NCI-H2171 (cell line): ENCODE results near the gene BACH2.

Source experiments
- DNase-seq: peaks from one replicate; lab custom pipeline; 2025; lab: John Stamatoyannopoulos, UW

BACH2 gene

GRCh38 chr6:90028066-90028778, 268.4 kb downstream of the BACH2 start:
- no peak for DNase-seq

- no peak for DNase-seq
Measured at GRCh38 chr6:90026216-90026615, 270.4 kb downstream of the BACH2 start.

- peak; percentile 37 for DNase-seq
Measured at GRCh38 chr6:90025523-90026061, 271.1 kb downstream of the BACH2 start.

GRCh38 chr6:90024633-90025032, 272.0 kb downstream of the BACH2 start:
- DNase-seq: no peak

- DNase-seq: no peak
Measured at GRCh38 chr6:90021711-90022110, 274.9 kb downstream of the BACH2 start.

- no peak for DNase-seq
Measured at GRCh38 chr6:90020746-90021145, 275.9 kb downstream of the BACH2 start.

DNA sequence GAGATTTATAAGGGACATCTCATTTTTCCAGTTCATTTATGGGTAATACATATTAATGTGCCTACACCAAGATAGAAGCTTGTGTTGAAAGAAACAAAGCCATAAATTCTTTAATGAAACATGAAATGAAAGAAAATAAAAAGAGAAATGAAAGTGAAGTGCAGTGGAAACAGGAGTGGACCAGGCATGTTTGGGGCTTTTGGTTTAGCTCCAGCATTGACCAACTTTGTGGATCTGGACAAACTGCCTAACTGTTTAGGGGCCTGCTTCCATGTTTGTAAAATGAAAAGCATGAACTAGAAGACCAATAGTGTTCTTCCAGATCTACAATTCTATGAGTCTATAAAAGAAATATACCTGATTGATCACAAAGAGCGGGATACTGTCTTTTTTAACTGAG, 277.4 kb downstream of the BACH2 start:
- no peak for DNase-seq

- no peak for DNase-seq
Measured at GRCh38 chr6:90015883-90016282, 280.8 kb downstream of the BACH2 start.

DNA sequence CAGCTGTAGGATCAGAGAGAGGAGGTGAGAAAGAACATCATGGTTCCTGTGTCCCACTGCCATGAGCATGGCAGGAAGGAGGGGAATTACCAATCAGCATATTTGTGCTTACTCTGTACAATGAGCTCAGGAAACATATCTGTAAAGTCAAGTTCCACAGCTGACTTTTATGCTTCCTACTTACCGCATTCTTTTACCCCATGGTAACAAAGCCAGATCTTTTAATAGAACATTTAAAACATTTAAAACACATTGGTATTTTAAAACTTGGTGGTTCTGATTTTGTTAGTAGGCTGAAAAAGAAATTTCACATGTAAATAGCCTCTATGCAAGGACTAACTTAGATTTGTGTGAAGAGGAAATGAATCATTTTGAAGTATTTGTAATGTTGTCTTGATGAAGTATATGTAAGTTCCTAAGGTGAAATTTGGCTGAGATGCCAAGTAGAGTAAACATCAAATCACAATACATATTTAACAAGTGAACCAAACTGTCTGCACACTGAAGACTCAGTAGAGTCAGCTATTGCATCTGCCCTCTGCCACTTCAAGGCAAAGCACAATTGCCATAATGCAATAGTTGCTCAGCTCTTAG, 287.6 kb downstream of the BACH2 start:
- DNase-seq: no peak

- no peak for DNase-seq
Measured at GRCh38 chr6:90008189-90008907, 288.3 kb downstream of the BACH2 start.

- DNase-seq: no peak
Measured at GRCh38 chr6:90005048-90005827, 291.4 kb downstream of the BACH2 start.

- DNase-seq: no peak
Measured at GRCh38 chr6:90004511-90004910, 292.1 kb downstream of the BACH2 start.

DNA sequence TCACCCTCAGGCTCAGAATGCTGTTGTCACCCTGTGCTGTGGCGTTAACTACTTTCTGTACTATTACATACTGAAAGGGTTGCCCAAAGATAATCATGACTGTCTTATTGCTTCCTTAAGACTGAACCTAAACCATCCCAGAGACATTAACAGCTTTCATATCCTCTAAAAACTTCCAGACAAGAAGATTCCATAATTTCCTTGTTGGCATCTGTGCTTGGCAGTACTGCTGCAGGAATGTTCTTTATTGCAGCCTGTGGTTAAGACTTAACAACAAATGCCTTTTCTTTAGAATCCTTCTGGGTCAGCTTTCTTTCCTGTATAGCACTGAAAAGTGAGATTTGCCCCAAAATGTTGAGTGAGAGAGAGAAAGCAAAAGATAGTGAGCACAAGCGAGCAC, 292.7 kb downstream of the BACH2 start:
- DNase-seq: no peak

DNA sequence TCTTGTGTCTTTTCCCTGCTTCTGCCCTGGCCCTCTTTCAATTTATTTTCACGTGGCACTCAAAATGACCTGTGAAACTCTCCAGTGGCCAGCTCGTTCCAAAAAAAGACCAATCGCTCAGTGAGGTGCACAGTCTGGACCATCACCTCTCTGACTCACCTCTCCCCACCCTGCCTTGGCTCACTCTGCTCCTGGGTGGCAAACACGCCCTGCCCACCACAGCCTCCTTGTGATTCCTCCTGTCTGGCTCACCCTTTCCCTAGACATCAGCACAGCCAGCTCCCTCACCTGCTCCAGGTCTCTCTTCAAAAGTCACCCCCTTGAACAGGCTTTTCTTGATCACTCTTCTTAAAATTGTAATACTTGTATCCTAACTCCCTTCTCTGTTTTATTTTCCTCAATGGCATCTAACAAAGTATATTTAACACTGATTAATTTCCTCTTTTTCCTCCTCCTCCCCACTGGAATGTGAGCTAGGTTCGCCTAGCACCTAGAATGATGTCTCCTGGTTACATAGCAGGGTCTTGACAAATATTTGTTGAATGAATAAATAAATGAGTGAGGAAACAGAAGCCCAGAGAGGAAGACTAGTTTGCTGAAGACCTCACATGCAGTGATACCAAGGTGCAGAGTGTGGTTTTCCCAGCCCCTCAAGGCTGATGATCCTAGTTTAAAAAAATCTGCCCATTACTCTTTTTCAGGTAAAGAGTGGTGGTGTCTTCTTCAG, 293.4 kb downstream of the BACH2 start:
- no peak for DNase-seq

DNA sequence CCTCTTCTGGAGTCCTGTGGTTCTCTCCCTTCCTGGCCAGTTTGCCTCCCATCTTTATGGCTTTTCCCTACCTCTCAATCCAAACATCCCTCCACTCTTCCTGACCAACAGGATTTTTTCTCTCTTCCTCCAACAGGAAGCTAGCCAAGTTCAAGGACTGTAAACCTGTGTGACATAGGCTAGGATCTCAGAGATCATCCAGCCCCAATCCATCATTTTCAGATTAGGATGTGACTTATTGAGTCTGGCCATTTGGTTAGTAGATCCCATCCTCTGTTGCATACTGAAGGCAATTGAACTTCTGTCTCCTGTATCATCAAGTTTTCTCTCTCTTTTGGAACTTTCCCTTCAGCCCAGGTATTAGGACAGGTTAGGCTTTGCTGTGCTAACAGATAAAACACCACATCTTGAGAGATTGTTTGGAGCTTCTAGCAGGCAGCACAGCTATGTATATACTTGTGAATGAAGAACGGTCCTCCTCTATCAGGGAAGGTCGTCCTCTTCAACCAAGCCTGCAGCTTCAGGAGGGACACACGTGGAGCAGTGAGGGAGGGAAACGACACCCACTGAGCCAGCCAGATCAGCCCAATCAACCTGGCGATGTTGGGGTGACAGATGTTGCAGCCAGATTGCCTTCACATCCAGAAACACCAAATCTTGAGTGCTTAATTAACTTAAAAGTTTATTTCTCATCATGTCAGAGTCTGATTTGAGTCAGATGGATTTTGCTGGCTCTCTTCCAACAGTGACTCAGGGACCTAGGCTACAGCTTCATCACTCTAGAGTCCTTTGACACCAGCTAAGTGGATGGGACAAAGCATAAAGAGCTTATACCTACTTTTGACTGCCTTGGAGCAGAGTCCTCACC, 295.5 kb downstream of the BACH2 start:
- DNase-seq: peak; percentile 91

- DNase-seq: no peak
Measured at GRCh38 chr6:89999945-90000825, 296.5 kb downstream of the BACH2 start.

- peak; percentile 97 for DNase-seq
Measured at GRCh38 chr6:89999154-89999553, 297.5 kb downstream of the BACH2 start.

- peak; percentile 44 for DNase-seq
Measured at GRCh38 chr6:89997456-89998445, 298.9 kb downstream of the BACH2 start.
